ENCODE results near the gene BCHE.

BCHE gene

GRCh38 chr3:165751637-165752036 is 85.6 kb downstream of the BCHE start:
- Histone ChIP-seq H3K4me3 (ENCODE audit: low read length) (no peak overlapping the region), H3K27me3 (ENCODE audit: low read depth, low read length) (no peaks in the 10 kb centered on the region), H3K79me2 (ENCODE audit: low read length) (no peaks in the 10 kb centered on the region), H3K36me3 (replicated peaks; ENCODE audit: low read depth, low read length) (no peaks in the 10 kb centered on the region), H3K4me2 (ENCODE audit: low read length) (peak overlapping the region; percentile 8; the same call in 1 of the 2 replicates), H3K27ac (ENCODE audit: low read length) (no peak overlapping the region), H3K9ac (ENCODE audit: low read length) (no peak overlapping the region), H3K9me3 (ENCODE audit: insufficient read depth, low read length) (no peaks in the 10 kb centered on the region), H4K20me1 (ENCODE audit: insufficient read depth, low read length) (no peaks in the 10 kb centered on the region), H2AFZ (ENCODE audit: low read depth, low read length) (peak overlapping the region; percentile 49), H3K4me1 (ENCODE audit: low read length) (0 out of 2 replicates have a peak, but pooled peaks cover 4% of the 10 kb centered on the region)
- no peak for TF ChIP-seq EZH2phosphoT487 (IDR thresholded peaks at IDR 0.05; ENCODE audit: low read depth)
- no peak for TF ChIP-seq CTCF (IDR thresholded peaks at IDR 0.05; ENCODE audit: low read depth, low read length)

- Histone ChIP-seq H3K9ac (ENCODE audit: low read length) (no peak overlapping the region), H4K20me1 (ENCODE audit: insufficient read depth, low read length) (no peaks in the 10 kb centered on the region), H3K4me3 (ENCODE audit: low read length) (no peak overlapping the region), H3K27me3 (ENCODE audit: low read depth, low read length) (no peaks in the 10 kb centered on the region), H3K79me2 (ENCODE audit: low read length) (no peaks in the 10 kb centered on the region), H3K4me2 (ENCODE audit: low read length) (no peak overlapping the region), H3K4me1 (ENCODE audit: low read length) (0 out of 2 replicates have a peak, but pooled peaks cover 4% of the 10 kb centered on the region), H3K36me3 (replicated peaks; ENCODE audit: low read depth, low read length) (no peaks in the 10 kb centered on the region), H3K9me3 (ENCODE audit: insufficient read depth, low read length) (no peaks in the 10 kb centered on the region), H2AFZ (ENCODE audit: low read depth, low read length) (no peak overlapping the region), H3K27ac (ENCODE audit: low read length) (no peak overlapping the region)
- TF ChIP-seq EZH2phosphoT487 (IDR thresholded peaks at IDR 0.05; ENCODE audit: low read depth) (no peak), CTCF (IDR thresholded peaks at IDR 0.05; ENCODE audit: low read depth, low read length) (no peak)
Observed at GRCh38 chr3:165749821-165750220, 87.4 kb downstream of the BCHE start.

- Histone ChIP-seq H3K36me3 (replicated peaks; ENCODE audit: low read depth, low read length) (no peaks in the 10 kb centered on the region), H3K27ac (ENCODE audit: low read length) (no peak overlapping the region), H3K9ac (ENCODE audit: low read length) (no peak overlapping the region), H3K4me1 (ENCODE audit: low read length) (0 out of 2 replicates have a peak, but pooled peaks cover 4% of the 10 kb centered on the region), H3K27me3 (ENCODE audit: low read depth, low read length) (no peaks in the 10 kb centered on the region), H3K9me3 (ENCODE audit: insufficient read depth, low read length) (no peaks in the 10 kb centered on the region), H4K20me1 (ENCODE audit: insufficient read depth, low read length) (no peaks in the 10 kb centered on the region), H3K4me3 (ENCODE audit: low read length) (no peak overlapping the region), H3K4me2 (ENCODE audit: low read length) (no peak overlapping the region), H2AFZ (ENCODE audit: low read depth, low read length) (no peak overlapping the region), H3K79me2 (ENCODE audit: low read length) (no peaks in the 10 kb centered on the region)
- TF ChIP-seq CTCF (IDR thresholded peaks at IDR 0.05; ENCODE audit: low read depth, low read length) (no peak), EZH2phosphoT487 (IDR thresholded peaks at IDR 0.05; ENCODE audit: low read depth) (no peak)
Observed at GRCh38 chr3:165749241-165749640, 88.0 kb downstream of the BCHE start.

- Histone ChIP-seq H3K79me2 (ENCODE audit: low read length) (no peaks in the 10 kb centered on the region), H3K9ac (ENCODE audit: low read length) (no peak overlapping the region), H2AFZ (ENCODE audit: low read depth, low read length) (peak overlapping the region; percentile 24; the same call in 1 of the 2 replicates), H3K4me1 (ENCODE audit: low read length) (0 out of 2 replicates have a peak, but pooled peaks cover 4% of the 10 kb centered on the region), H3K27me3 (ENCODE audit: low read depth, low read length) (no peaks in the 10 kb centered on the region), H3K4me3 (ENCODE audit: low read length) (no peak overlapping the region), H4K20me1 (ENCODE audit: insufficient read depth, low read length) (no peaks in the 10 kb centered on the region), H3K36me3 (replicated peaks; ENCODE audit: low read depth, low read length) (no peaks in the 10 kb centered on the region), H3K4me2 (ENCODE audit: low read length) (no peak overlapping the region), H3K27ac (ENCODE audit: low read length) (no peak overlapping the region), H3K9me3 (ENCODE audit: insufficient read depth, low read length) (no peaks in the 10 kb centered on the region)
- TF ChIP-seq EZH2phosphoT487 (IDR thresholded peaks at IDR 0.05; ENCODE audit: low read depth) (no peak), CTCF (IDR thresholded peaks at IDR 0.05; ENCODE audit: low read depth, low read length) (no peak)
Observed at GRCh38 chr3:165748094-165748493, 89.1 kb downstream of the BCHE start.

Data from OCI-LY3 (cell line).